Activated T-helper 17 cell treated with anti-CD3 and anti-CD28 coated beads, Interleukin-2, amount 50 U/mL, for 72 hours (primary cell): Measurements from ENCODE around the gene DYNLT2. TPM values are rescaled to one million over a fixed set of nuclear protein-coding genes. Genes with fewer than 3 reads are reported as not detected.

ENCODE experiments used
- ATAC-seq: fragments of 150-1000 bp; cut with Tn5 transposase; replicated peaks from 2 replicates; pipeline ENCODE4 v1.10.0; 2021; ENCODE audit warnings: mild to moderate bottlenecking, moderate library complexity
- H3K27ac Mint-ChIP-seq: one replicate; pipeline ENCODE4 v1.8.0; 2022; ENCODE audit warnings: mixed read lengths
- H3K27me3 Mint-ChIP-seq: one replicate; pipeline ENCODE4 v1.8.0; 2022; ENCODE audit warnings: mixed read lengths
- H3K36me3 Mint-ChIP-seq: one replicate; pipeline ENCODE4 v1.8.0; 2022; ENCODE audit warnings: low read depth, mild to moderate bottlenecking, mixed read lengths
- H3K4me1 Mint-ChIP-seq: one replicate; pipeline ENCODE4 v1.8.0; 2022; ENCODE audit warnings: mixed read lengths
- H3K4me3 Mint-ChIP-seq: one replicate; pipeline ENCODE4 v1.8.0; 2022; ENCODE audit warnings: mild to moderate bottlenecking, mixed read lengths
- H3K9me3 Mint-ChIP-seq: one replicate; pipeline ENCODE4 v1.8.0; 2022; ENCODE audit warnings: mixed read lengths
- total RNA-seq, 2 donors: library from RNA; stranded (reverse); gene quantifications; one replicate each; pipeline ENCODE4 v1.2.3, GENCODE V29; 2022

DYNLT2 gene
- total RNA-seq, 2 donors from 2014 or later, result 1.6 to 3.1 TPM

GRCh38 chr6:169738204-169738975, 13.0 kb downstream of the DYNLT2 start:
- no peak overlapping the region for H3K4me3 Mint-ChIP-seq
- no peaks in the 10 kb centered on the region for H3K4me1 Mint-ChIP-seq
- no peak overlapping the region for H3K27ac Mint-ChIP-seq
- H3K36me3 Mint-ChIP-seq, result no peaks in the 10 kb centered on the region
- no peaks in the 10 kb centered on the region for H3K9me3 Mint-ChIP-seq
- H3K27me3 Mint-ChIP-seq, result peaks cover 5% of the 10 kb centered on the region
- ATAC-seq, result no peak

- no peak for ATAC-seq
- peaks cover 4% of the 10 kb centered on the region for H3K4me1 Mint-ChIP-seq
- H3K27me3 Mint-ChIP-seq, result no peaks in the 10 kb centered on the region
- H3K36me3 Mint-ChIP-seq, result no peaks in the 10 kb centered on the region
- no peak overlapping the region for H3K27ac Mint-ChIP-seq
- H3K9me3 Mint-ChIP-seq, result no peaks in the 10 kb centered on the region
- no peak overlapping the region for H3K4me3 Mint-ChIP-seq
Observed at GRCh38 chr6:169729961-169730360, 21.4 kb downstream of the DYNLT2 start.

GRCh38 chr6:169726963-169727362, 24.4 kb downstream of the DYNLT2 start:
- H3K27ac Mint-ChIP-seq, result no peak overlapping the region
- peaks cover 4% of the 10 kb centered on the region for H3K4me1 Mint-ChIP-seq
- no peak overlapping the region for H3K4me3 Mint-ChIP-seq
- ATAC-seq, result no peak
- peaks cover 10% of the 10 kb centered on the region for H3K36me3 Mint-ChIP-seq
- H3K9me3 Mint-ChIP-seq, result no peaks in the 10 kb centered on the region
- H3K27me3 Mint-ChIP-seq, result no peaks in the 10 kb centered on the region

- no peaks in the 10 kb centered on the region for H3K9me3 Mint-ChIP-seq
- H3K27me3 Mint-ChIP-seq, result no peaks in the 10 kb centered on the region
- ATAC-seq, result no peak
Observed at GRCh38 chr6:169726049-169726400, 25.3 kb downstream of the DYNLT2 start.

GRCh38 chr6:169725125-169726048, 26.0 kb downstream of the DYNLT2 start:
- Mint-ChIP-seq H3K9me3 (no peaks in the 10 kb centered on the region), H3K4me3 (peak overlapping the region; percentile 76), H3K27ac (peak overlapping the region; percentile 23), H3K27me3 (no peaks in the 10 kb centered on the region), H3K36me3 (peaks cover 13% of the 10 kb centered on the region), H3K4me1 (peaks cover 11% of the 10 kb centered on the region)
- peak; percentile 32 for ATAC-seq

More at GRCh38 chr6:169726049-169726400, 25.3 kb downstream of the DYNLT2 start:
- H3K4me1 Mint-ChIP-seq, result peaks cover 8% of the 10 kb centered on the region
- peak overlapping the region; percentile 23 for H3K27ac Mint-ChIP-seq
- H3K4me3 Mint-ChIP-seq, result peak overlapping the region; percentile 76
- peaks cover 10% of the 10 kb centered on the region for H3K36me3 Mint-ChIP-seq

- H3K27ac Mint-ChIP-seq, result peak within 1 kb of the TSS; percentile 96
- peak within 1 kb of the TSS; percentile 98 for H3K4me3 Mint-ChIP-seq
- no peaks in the 10 kb centered on the region for H3K9me3 Mint-ChIP-seq
- peaks cover 14% of the 10 kb centered on the region for H3K4me1 Mint-ChIP-seq
- peaks cover 21% of the 10 kb centered on the region for H3K36me3 Mint-ChIP-seq
- ATAC-seq, result peak; percentile 53
- no peaks in the 10 kb centered on the region for H3K27me3 Mint-ChIP-seq
Observed at GRCh38 chr6:169724494-169725124, 26.8 kb downstream of the DYNLT2 start, which contains the start of gene PHF10. PHF10 (minus strand) TSS chr6:169724500; CDS start chr6:169723931, 569 bp downstream.

GRCh38 chr6:169723991-169724493, 27.3 kb downstream of the DYNLT2 start:
- Mint-ChIP-seq H3K4me3 (no peak overlapping the region), H3K27ac (no peak overlapping the region), H3K27me3 (no peaks in the 10 kb centered on the region), H3K36me3 (peaks cover 26% of the 10 kb centered on the region), H3K9me3 (no peaks in the 10 kb centered on the region), H3K4me1 (peaks cover 14% of the 10 kb centered on the region)
- peak; percentile 43 for ATAC-seq

- H3K4me1 Mint-ChIP-seq, result peaks cover 14% of the 10 kb centered on the region
- H3K4me3 Mint-ChIP-seq, result peak overlapping the region; percentile 98
- H3K27me3 Mint-ChIP-seq, result no peaks in the 10 kb centered on the region
- peak overlapping the region; percentile 96 for H3K27ac Mint-ChIP-seq
- ATAC-seq, result peak; percentile 46
- no peaks in the 10 kb centered on the region for H3K9me3 Mint-ChIP-seq
- H3K36me3 Mint-ChIP-seq, result peaks cover 33% of the 10 kb centered on the region
Observed at GRCh38 chr6:169723200-169723909, 28.0 kb downstream of the DYNLT2 start.

GRCh38 chr6:169722362-169723199, 28.8 kb downstream of the DYNLT2 start:
- Mint-ChIP-seq H3K9me3 (no peaks in the 10 kb centered on the region), H3K27me3 (no peaks in the 10 kb centered on the region), H3K4me1 (peaks cover 14% of the 10 kb centered on the region), H3K36me3 (peaks cover 41% of the 10 kb centered on the region), H3K27ac (peak overlapping the region; percentile 96), H3K4me3 (peak overlapping the region; percentile 98)
- peak; percentile 50 for ATAC-seq

- peak overlapping the region; percentile 39 for H3K4me3 Mint-ChIP-seq
- H3K9me3 Mint-ChIP-seq, result no peaks in the 10 kb centered on the region
- peaks cover 10% of the 10 kb centered on the region for H3K4me1 Mint-ChIP-seq
- no peak for ATAC-seq
- no peaks in the 10 kb centered on the region for H3K27me3 Mint-ChIP-seq
- peaks cover 63% of the 10 kb centered on the region for H3K36me3 Mint-ChIP-seq
- peak overlapping the region; percentile 79 for H3K27ac Mint-ChIP-seq
Observed at GRCh38 chr6:169720207-169720855, 31.0 kb downstream of the DYNLT2 start.

- no peaks in the 10 kb centered on the region for H3K9me3 Mint-ChIP-seq
- peaks cover 75% of the 10 kb centered on the region for H3K36me3 Mint-ChIP-seq
- H3K4me1 Mint-ChIP-seq, result peaks cover 10% of the 10 kb centered on the region
- H3K4me3 Mint-ChIP-seq, result no peak overlapping the region
- no peaks in the 10 kb centered on the region for H3K27me3 Mint-ChIP-seq
- no peak for ATAC-seq
- peak overlapping the region; percentile 3 for H3K27ac Mint-ChIP-seq
Observed at GRCh38 chr6:169719117-169719516, 32.3 kb downstream of the DYNLT2 start.

GRCh38 chr6:169714595-169714994, 36.8 kb downstream of the DYNLT2 start:
- Mint-ChIP-seq H3K4me1 (peaks cover 5% of the 10 kb centered on the region), H3K27ac (no peak overlapping the region), H3K36me3 (peaks cover 98% of the 10 kb centered on the region), H3K4me3 (no peak overlapping the region), H3K9me3 (no peaks in the 10 kb centered on the region), H3K27me3 (no peaks in the 10 kb centered on the region)
- ATAC-seq, result no peak

- H3K27ac Mint-ChIP-seq, result no peak overlapping the region
Observed at GRCh38 chr6:169714178-169714577, 37.2 kb downstream of the DYNLT2 start.

More at GRCh38 chr6:169714178-169714577, 37.2 kb downstream of the DYNLT2 start:
- Mint-ChIP-seq H3K4me3 (no peak overlapping the region), H3K4me1 (peaks cover 6% of the 10 kb centered on the region), H3K9me3 (no peaks in the 10 kb centered on the region), H3K36me3 (peaks cover 98% of the 10 kb centered on the region), H3K27me3 (no peaks in the 10 kb centered on the region)
- peak; percentile 38 for ATAC-seq
